GM11168 (cell line): Measurements from ENCODE around the gene USF2.

ENCODE experiments used
- in situ Hi-C: fragments of 300-500 bp; cut with MboI; formaldehyde crosslinking; loops from one replicate; pipeline ENCODE4 v1.12.0; 2022; ENCODE audit warnings: low sequenced_read_pairs; ENCODE audit not compliant: unreplicated experiment

Gene USF2

GRCh38 chr19:35241417-35241816 lies 27.3 kb upstream of the USF2 start:
- in situ Hi-C loops: no loop called here

- in situ Hi-C loops: no loop called here
Measured at GRCh38 chr19:35246466-35247092, 22.2 kb upstream of the USF2 start.

- in situ Hi-C loops: no loop called here
Measured at GRCh38 chr19:35247526-35248309, 21.0 kb upstream of the USF2 start.

GRCh38 chr19:35248310-35249145 lies 20.2 kb upstream of the USF2 start, which contains the start of gene LSR:
LSR (plus strand) TSS chr19:35249002; CDS start chr19:35249023, 21 bp downstream.
- in situ Hi-C loops: no loop called here

- in situ Hi-C loops: no loop called here
Measured at GRCh38 chr19:35249146-35249847, 19.5 kb upstream of the USF2 start.

GRCh38 chr19:35249848-35250711 lies 18.7 kb upstream of the USF2 start:
- in situ Hi-C loops: no loop called here

GRCh38 chr19:35251456-35251855 lies 17.3 kb upstream of the USF2 start:
- in situ Hi-C loops: no loop called here

- in situ Hi-C loops: no loop called here
Measured at GRCh38 chr19:35253316-35254286, 15.2 kb upstream of the USF2 start.

- in situ Hi-C loops: no loop called here
Measured at GRCh38 chr19:35254341-35255297, 14.1 kb upstream of the USF2 start.

GRCh38 chr19:35256566-35256965 lies 12.2 kb upstream of the USF2 start:
- in situ Hi-C loops: no loop called here

- in situ Hi-C loops: no loop called here
Measured at GRCh38 chr19:35257113-35257461, 11.7 kb upstream of the USF2 start.

- in situ Hi-C loops: no loop called here
Measured at GRCh38 chr19:35260694-35261304, 8.0 kb upstream of the USF2 start.

GRCh38 chr19:35261356-35262100 lies 7.2 kb upstream of the USF2 start:
- in situ Hi-C loops: no loop called here

GRCh38 chr19:35262101-35262761 lies 6.5 kb upstream of the USF2 start:
- in situ Hi-C loops: no loop called here

GRCh38 chr19:35264268-35265125 lies 4.3 kb upstream of the USF2 start:
- in situ Hi-C loops: no loop called here
